Left lung (tissue), 10 donors: ENCODE measurements around the gene PRUNE2. TPM values are rescaled to one million over a fixed set of nuclear protein-coding genes. Genes with fewer than 3 reads are reported as not detected.

Source experiments
- ATAC-seq: fragments of 200-7000 bp; cut with Tn5 transposase; one replicate; pipeline ENCODE4 v1.9.1; 2020; ENCODE audit warnings: moderate library complexity
- DNase-seq, 4 donors: peaks; one replicate each; pipeline ENCODE4 v3.0.0-alpha.2; 2013 to 2020
- H3K27ac ChIP-seq, 2 donors: fragments of 200-600 bp; sonication (generic) in 1 of 2; one replicate each; pipeline versions ENCODE4 v1.5.0 to v1.8.0; 2020 to 2021
- H3K27me3 ChIP-seq, 2 donors: fragments of 200-600 bp; sonication (generic) in 1 of 2; one replicate each; pipeline versions ENCODE4 v1.5.0 to v1.8.0; 2020 to 2021
- H3K36me3 ChIP-seq, 2 donors: fragments of 200-600 bp; sonication (generic) in 1 of 2; one replicate each; pipeline versions ENCODE4 v1.5.0 to v1.8.0; 2020 to 2021
- H3K4me1 ChIP-seq, 2 donors: fragments of 200-600 bp; one replicate each; pipeline ENCODE4 v1.8.0; 2021
- H3K4me3 ChIP-seq, 2 donors: fragments of 200-600 bp; sonication (generic) in 1 of 2; one replicate each; pipeline versions ENCODE4 v1.5.0 to v1.8.0; 2020 to 2021; ENCODE audit warnings: mild to moderate bottlenecking in 1 of 2
- H3K9me3 ChIP-seq, 2 donors: fragments of 200-600 bp; sonication (generic) in 1 of 2; one replicate each; pipeline versions ENCODE4 v1.5.0 to v1.8.0; 2020 to 2021
- CTCF ChIP-seq, 2 donors: fragments of 200-600 bp; sonication (generic) in 1 of 2; IDR thresholded peaks; one replicate each; pipeline versions ENCODE4 v1.5.0 to v1.8.0; 2021; ENCODE audit warnings: antibody characterized with exemption in 2 of 2
- intact Hi-C, 2 donors: fragments of 100-400 bp; cut with DNase I; formaldehyde crosslinking; loops; one replicate each; pipeline versions ENCODE4 v1.11.2 to v1.14.2; 2022
- polyA plus RNA-seq, 6 donors: library from polyadenylated mRNA; unstranded; fragments of 120-200 nt; gene quantifications; one replicate each; pipeline ENCODE4 v1.2.1, GENCODE V29; 2013; ENCODE audit not compliant: insufficient read length in 6 of 6
- total RNA-seq, 2 donors: library from RNA; stranded (reverse); fragmentation: NEBNext Ultra II Directional; extraction: Animal tissue kit (Norgen Biotek cat#: 25700); gene quantifications; one replicate each; pipeline ENCODE4 v1.2.1, GENCODE V29; 2021
- donor health status: DM: no; HTN: yes; CAD: no.
- donor health status: DM: no; HTN: no; CAD: no.

Gene PRUNE2
- total and polyA plus RNA-seq, 8 donors, result 2.0 to 17.7 (median 4.1) TPM

- Histone ChIP-seq H3K9me3 (no peaks in the 10 kb centered on the region), H3K27ac (no peak overlapping the region), H3K4me1 (no peaks in the 10 kb centered on the region), H3K36me3 (no peaks in the 10 kb centered on the region), H3K27me3 (peaks cover 4 to 9% of the 10 kb centered on the region in 2 donors), H3K4me3 (no peak overlapping the region)
- no peak for TF ChIP-seq CTCF (IDR thresholded peaks at IDR 0.05)
- ATAC-seq (no peak), DNase-seq (no peak)
- intact Hi-C loops, result no loop called here
Measured at GRCh38 chr9:76737154-76737902, 168.6 kb downstream of the PRUNE2 start.

- intact Hi-C loops, result no loop called here
- Histone ChIP-seq H3K36me3 (no peaks in the 10 kb centered on the region), H3K4me3 (no peak overlapping the region), H3K27ac (no peak overlapping the region), H3K27me3 (peaks cover 4 to 9% of the 10 kb centered on the region in 2 donors), H3K9me3 (no peaks in the 10 kb centered on the region), H3K4me1 (no peaks in the 10 kb centered on the region)
- DNase-seq (no peak), ATAC-seq (no peak)
- no peak for TF ChIP-seq CTCF (IDR thresholded peaks at IDR 0.05)
Measured at GRCh38 chr9:76734716-76735115, 171.2 kb downstream of the PRUNE2 start.

DNA sequence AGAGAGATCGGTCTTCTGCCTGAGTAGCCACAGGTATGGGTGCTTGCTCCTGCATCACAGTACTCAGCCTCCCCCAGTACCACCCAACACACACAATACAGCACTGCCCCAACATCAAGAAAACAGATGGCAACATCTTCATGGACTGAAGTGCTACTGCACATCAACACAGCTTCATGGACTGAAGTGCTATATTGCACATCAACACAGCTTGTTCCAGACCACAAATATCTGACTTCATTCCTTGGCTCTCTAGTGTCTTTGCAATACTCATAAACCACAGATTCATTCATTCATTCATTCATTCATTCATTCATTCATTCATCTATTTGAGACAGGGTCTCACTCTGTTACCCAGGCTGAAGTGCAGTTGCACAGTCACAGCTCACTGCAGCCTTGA, 172.8 kb downstream of the PRUNE2 start:
- Histone ChIP-seq H3K36me3 (no peaks in the 10 kb centered on the region), H3K27me3 (peaks cover 0 to under 1% of the 10 kb centered on the region in 2 donors), H3K4me3 (no peak overlapping the region), H3K4me1 (no peaks in the 10 kb centered on the region), H3K27ac (no peak overlapping the region), H3K9me3 (no peaks in the 10 kb centered on the region)
- intact Hi-C loops, result no loop called here
- no peak for TF ChIP-seq CTCF (IDR thresholded peaks at IDR 0.05)
- DNase-seq (no peak), ATAC-seq (no peak)

GRCh38 chr9:76732341-76732958, 173.5 kb downstream of the PRUNE2 start:
- TF ChIP-seq CTCF (IDR thresholded peaks at IDR 0.05), result no peak
- no peaks in the 10 kb centered on the region for H3K4me1 ChIP-seq

DNA sequence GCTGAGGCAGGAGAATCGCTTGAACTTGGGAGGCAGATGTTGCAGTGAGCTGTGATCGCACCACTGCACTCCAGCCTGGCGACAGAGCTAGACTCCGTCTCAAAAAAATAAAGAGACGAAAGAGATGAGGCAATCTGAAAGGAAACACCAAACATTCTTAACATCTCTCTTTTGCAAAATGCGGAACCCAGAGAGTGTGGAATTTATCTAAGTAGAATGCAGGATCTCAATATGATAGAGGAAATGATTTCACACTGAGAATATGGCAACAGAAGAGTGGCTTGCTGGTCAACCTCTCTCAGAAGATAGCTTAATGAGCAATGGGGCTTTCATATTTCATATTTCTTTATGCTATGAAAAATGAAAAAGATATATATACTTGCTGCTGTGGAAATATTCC, 175.1 kb downstream of the PRUNE2 start:
- Histone ChIP-seq H3K4me1 (no peaks in the 10 kb centered on the region), H3K27ac (no peak overlapping the region), H3K9me3 (no peaks in the 10 kb centered on the region), H3K4me3 (no peak overlapping the region), H3K27me3 (peaks cover 0 to 2% of the 10 kb centered on the region in 2 donors), H3K36me3 (no peaks in the 10 kb centered on the region)
- TF ChIP-seq CTCF (IDR thresholded peaks at IDR 0.05), result no peak
- DNase-seq (no peak), ATAC-seq (no peak)
- intact Hi-C loops, result no loop called here

More at GRCh38 chr9:76732341-76732958, 173.5 kb downstream of the PRUNE2 start:
- Histone ChIP-seq H3K4me3 (no peak overlapping the region), H3K27ac (no peak overlapping the region), H3K27me3 (no peaks in the 10 kb centered on the region), H3K36me3 (no peaks in the 10 kb centered on the region), H3K9me3 (no peaks in the 10 kb centered on the region)
- ATAC-seq (no peak), DNase-seq (no peak)
- intact Hi-C loops, result no loop called here
